Hematopoietic multipotent progenitor cell treated with erythropoietin and hydrocortisone succinate and interleukin-3 and kit ligand, for 8 days (in vitro differentiated cells): ENCODE results near the gene AKAP1.

ENCODE experiments used
- DNase-seq: peaks from one replicate; pipeline ENCODE4 v3.0.0-alpha.2; 2015

The AKAP1 gene

DNA sequence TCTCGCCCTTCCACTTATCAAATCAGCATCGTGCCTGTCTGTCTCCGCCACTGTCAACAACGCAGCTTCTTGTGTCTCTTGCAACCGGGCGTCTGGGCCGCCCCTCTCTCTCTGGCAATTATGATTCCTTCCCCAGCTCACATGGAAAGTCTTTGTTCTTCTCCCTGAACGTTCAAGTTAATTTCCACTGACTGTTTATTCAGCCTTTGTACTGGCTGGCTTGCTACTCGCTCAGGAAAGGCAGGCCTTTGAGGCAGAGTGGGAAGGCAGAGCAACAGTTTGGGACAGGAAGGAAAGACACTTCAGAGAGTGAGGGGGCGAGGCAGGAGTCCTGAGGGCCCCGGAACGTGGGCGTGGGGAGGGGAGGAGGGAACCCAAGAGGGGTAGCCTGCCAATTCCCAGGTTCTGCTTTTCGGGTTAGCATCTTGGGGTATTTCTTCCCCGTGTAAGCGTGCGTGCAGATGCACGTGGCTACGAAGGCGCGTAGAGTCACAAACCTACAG lies 50.8 kb downstream of the AKAP1 start:
- DNase-seq, result no peak

DNA sequence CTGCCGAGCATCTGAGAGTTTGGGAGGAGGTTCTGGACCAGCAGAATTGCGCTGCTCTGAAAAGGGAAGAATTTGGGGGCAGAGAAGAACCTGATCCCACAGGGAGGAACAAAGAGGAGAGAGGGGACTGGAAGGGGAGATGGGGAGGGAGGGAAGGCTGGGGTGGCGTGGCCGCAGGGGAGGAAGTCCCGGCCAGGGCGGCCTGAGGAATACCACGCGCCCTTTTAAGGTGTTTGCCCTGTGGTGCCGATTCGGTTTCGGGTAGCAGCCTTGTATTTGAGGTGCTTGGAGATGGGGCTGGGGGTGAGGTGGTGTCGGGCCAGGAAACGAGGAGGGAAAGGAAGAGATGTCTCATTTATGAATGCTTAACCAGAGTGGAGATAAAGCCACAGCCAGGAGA lies 51.3 kb downstream of the AKAP1 start:
- DNase-seq, result no peak

DNA sequence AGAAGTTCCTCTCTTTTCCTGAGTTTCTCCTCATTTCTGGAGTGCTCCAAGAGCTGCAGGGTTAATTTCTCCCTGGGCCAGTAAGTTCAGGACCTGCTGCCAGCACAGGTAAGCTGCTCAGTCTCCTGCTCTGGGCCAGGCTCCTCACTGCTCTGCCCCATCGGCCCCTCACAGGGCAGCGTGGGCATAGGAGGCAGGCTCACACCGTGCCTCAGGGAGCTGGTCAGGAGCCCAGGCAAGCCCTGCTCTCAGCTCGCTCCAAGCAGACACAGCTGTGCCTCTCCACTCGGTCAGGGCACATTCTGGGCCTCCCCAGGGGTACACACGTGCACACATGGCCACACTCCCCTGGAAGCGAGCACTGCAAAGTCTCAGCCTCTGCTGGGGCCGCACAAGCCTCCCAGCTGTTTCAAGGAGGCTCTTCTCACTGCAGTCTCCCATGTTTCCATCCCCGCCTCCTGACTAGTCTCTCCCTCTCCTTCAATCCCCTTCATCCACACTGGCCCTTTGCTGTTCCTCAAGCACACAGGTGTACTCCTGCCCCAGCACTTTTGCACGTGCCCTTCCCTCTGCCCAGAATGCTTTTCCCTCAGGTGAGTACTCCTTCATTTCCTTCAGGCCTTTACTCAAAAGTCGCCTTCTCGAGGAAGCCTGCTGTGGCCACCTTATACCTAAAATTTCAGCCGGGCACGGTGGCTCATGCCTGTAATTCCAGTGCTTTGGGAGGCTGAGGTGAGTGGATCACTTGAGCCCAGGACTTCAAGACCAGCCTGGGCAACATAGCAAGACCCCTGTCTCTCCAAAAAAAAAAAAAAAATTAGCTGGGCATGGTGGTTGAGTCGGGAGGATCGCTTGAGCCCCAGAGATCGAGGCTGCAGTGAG lies 53.2 kb downstream of the AKAP1 start:
- no peak for DNase-seq

DNA sequence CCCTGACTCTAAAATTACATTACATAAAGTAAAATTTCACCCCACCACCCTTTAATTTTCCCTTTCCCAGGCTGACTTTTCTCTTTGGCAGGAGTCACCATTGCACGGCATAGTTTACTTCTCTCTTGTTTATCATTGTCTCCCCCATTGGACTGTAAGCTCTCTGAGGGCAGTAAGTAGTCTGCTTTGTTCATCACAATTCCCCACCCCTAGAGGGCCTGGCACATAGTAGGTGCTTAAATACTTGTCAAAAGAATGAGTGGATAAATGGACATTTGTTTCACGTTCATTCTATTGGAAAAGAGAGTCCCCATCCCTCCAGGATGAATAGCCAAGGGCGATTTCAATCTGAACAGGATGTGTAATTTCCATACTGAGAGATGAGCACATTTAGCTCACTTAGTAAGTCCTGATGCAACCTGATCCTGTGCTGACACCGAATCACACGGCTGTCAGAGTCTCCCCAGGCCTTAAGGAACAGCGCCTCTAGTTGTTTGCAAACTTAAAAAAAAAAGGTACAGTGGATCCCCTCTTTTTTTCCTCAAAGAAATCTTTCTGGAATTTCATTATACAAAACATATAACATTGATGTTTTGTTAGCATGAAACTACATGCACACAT lies 54.0 kb downstream of the AKAP1 start:
- no peak for DNase-seq

DNA sequence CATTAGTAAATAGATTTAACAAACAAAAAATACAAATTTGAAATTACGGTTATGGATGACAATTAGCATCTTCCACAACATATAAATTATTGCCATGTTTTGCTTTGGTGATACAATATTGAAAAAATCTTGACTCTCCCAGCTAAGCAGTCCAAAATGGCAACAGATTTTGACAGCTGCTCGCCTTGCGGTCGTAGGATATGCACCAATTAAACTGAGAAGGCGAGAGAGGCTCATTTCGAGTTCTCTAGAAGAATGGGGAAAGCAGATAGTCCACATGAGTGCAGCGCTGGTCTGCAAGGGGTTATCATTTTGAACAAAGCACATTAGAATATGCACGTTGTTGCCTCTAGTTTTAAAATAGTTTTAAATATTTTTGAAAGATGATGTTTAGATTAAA lies 55.3 kb downstream of the AKAP1 start:
- DNase-seq, result no peak

DNA sequence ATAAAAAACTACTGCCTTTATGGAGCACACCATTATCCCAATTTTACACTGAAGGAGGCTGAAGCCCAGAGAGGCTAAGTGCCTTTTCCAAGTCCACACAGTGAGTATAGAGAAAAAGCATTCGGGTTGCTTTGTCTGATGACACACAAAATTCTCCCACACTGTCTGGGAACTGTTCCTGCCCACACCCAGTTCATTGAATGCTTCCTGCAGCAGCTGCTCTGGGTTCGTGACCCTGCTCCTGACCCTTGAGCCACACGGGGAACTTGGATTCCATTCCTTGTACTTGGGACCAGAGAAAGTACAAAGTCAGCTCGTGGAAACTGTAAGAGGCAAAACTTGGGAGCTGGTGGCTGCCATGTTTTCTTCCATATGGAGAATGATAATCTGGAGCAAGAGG lies 57.9 kb downstream of the AKAP1 start:
- no peak for DNase-seq

DNA sequence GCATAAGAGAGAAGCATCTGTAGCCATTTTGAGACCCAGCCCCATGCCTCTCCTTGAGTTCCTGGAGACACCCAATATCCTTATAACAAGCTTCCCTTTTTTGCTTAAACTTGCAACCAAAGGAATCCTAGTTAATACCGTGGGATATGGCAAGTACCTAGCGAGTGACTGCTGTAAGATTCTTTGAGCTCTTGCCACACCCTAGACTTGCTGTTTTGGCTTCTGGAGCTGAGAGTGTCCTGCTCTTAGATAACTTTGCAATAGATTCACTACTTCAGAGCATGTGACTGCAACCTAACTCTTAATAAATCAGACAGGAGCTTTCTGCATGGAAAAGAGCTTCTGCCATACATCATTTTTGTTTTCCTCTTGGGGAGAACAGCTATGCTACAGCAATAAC lies 58.3 kb downstream of the AKAP1 start:
- DNase-seq, result no peak

DNA sequence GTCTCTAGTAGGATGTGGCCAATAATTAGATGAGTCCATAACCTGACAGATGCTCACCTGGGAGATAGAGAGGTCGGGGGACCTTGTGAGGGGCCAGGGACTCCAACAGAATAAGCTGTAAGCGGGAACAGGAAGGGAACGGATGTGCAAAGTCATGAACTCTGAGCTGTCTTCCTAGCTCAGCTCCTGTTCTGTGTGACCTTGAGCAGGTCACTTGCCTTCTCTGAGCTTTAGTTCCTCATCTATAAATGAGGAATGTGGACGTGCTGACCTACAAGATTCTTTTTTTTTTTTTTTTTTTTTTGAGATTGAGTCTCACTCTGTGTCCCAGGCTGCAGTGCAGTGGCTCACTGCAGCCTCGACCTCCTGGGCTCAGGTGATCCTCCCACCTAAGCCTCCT lies 58.9 kb downstream of the AKAP1 start:
- no peak for DNase-seq

DNA sequence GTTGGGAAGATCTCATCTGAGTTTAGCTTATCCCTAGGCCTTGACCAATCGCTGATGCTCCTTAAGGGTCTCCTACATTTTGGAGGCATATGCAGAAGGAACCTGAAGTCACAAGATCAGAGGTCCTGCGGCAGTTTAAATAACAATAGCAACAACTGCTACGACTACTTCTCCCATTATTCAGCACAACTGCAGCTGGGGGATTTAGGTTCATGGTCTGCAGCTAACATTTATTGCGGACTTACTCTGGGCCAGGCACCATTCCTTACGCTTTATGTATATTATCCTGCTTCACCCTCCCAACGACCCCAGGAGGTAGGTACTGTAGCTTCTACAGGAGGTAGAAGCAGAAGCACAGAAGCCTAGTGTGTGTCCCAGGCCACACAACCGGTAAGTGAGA lies 59.5 kb downstream of the AKAP1 start:
- DNase-seq, result no peak

DNA sequence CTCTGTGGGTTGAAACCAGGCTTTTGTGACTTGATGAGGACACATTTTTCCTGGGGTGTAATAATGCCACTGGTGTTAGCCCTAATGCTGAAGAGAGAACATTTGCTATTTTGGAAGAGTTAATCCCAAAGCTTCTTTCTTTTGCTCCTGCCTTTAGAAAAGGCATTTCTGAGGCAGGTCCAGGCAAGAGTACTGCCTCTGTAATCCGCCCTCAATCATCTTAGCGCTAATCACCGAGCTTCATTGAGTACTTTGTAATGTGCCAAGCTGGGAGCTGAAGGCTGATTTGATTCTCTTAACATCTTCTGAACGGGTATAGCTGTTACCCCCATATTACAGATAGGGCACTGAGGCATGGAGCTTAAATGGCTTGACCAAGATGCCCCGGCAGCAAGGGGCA lies 60.3 kb downstream of the AKAP1 start:
- DNase-seq, result no peak

DNA sequence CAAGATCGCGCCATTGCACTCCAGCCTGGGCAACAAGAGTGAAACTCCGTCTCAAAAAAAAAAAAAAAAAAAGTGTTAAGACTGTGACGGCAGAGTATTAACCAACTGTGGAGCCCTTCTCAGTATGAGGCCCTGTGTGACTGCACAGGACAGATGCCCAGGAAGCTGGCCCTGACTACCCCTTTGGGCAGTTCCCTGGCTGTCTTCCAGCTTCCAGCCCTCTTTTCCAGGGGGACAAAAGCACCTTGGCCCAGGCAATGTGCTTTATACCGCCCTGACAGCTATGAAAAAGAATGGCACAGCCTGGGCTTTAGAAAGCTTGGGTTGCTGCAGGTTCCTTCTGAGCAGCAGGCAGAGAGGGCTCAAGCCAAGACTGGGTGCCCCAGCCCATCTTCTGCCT lies 61.2 kb downstream of the AKAP1 start:
- DNase-seq, result no peak

DNA sequence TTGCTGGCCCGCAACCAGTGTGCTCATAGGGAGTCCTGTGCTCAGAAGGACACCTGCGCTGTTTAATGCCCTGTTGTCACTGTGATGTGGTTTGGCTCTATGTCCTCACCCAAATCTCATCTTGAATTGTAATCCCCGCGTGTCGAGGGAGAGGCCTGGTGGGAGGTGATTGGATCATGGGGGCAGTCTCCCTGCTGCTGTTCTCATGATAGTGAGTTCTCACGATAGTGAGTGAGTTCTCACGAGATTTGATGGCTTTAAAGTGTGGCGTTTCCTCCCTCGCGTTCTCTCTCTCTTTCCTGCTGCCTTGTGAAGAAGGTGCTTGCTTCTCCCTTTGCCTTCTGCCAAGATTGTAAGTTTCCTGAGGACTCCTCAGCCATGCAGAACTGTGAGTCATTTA lies 66.8 kb downstream of the AKAP1 start:
- no peak for DNase-seq

DNA sequence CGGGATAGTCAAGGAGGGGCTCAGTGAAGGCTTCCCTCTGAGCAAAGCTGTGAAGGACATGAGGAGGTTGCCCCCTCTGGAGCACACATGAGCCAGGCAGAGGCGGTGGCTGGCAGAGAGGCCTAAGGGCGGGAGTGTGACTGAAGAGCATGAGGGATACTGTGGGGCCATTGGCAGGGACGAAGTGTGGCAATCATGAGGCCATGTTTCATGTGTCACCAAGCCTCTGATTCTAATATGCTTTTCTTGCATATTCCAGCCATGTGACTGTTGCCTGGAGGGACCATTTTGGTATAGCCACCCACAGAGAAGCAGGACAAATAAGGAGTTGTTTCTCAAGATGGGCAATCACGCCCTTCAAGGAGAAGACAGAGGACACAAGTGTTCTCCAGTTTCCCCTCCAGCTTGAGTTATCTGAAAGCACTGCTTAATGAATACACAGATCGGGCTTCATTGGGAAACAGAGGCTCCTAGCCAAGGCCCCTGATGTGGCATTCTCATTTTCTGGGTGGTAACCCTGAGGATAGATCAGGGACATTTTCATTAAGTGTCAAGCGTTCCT lies 68.0 kb downstream of the AKAP1 start:
- no peak for DNase-seq

DNA sequence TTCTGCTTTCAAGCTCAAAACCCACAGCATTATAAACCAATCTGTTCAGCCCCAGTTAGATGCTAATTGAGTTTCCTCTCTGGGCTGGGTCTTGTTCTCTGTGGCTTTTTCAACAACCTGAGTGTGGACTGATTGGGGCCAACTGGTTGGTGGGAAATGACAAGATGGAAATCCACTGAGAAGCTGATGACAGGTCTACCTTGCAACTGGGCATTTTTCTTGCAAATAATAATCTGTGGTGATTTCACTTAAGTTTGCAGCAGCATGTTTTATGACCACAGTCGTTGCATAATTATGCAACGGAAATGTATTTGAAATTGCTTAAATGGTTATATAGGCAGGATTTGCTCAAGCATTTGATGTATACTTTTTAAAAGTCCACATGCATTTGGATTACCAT lies 69.9 kb downstream of the AKAP1 start:
- DNase-seq, result no peak

DNA sequence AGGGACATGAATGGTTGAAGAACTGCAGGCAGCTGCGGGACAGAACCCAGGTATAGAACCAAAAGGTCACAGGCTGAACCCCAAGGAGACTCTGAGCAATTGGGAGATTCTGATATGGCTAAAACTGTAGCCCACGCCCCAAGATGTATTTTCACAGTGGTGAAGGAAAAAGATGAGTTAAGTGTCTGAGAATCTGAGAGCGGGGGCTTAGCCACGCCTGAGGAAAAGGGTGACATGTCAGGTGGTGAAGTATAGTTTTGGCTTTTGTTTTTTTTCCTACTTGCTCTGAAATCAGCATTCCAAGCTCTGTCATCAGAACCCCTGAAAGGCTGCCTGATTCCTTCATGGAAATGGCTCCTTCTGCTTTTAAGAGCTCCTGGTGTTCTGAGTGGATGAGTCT lies 73.3 kb downstream of the AKAP1 start:
- no peak for DNase-seq

DNA sequence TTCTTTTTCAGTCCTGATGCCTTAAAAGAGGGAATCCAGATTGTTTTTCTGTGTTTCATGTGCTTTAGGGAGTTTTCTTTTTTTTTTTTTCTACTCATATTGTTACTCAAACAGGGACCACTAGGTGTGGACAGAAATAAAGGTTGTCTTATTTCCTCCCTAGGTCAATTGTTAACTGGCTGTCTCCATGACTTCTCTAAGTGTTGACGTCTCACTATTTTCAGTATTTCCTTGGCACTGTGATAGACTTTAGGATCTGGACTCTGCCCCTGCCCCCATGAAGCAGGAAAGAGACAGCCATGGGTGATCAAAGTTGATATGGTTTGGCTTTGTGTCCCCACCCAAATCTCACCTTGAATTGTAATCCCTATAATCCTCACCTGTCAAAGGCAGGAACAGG lies 73.7 kb downstream of the AKAP1 start:
- no peak for DNase-seq

DNA sequence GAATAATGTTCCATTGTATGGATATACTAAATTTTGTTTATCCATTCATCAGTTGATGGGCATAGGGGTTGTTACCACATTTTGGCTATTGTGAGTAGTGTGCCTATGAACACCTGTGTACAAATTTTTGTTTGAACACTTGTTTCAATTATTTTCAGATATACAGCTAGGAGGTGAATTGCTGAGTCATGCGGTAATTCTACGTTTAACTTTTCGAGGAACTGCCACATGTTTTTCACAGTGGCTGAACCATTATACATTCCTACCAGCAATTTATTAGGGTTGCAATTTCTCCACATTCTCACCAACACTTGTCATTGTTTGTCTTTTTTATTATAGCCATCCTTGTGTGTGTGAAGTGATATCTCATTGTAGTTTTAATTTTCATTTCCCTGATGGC lies 75.6 kb downstream of the AKAP1 start:
- no peak for DNase-seq

DNA sequence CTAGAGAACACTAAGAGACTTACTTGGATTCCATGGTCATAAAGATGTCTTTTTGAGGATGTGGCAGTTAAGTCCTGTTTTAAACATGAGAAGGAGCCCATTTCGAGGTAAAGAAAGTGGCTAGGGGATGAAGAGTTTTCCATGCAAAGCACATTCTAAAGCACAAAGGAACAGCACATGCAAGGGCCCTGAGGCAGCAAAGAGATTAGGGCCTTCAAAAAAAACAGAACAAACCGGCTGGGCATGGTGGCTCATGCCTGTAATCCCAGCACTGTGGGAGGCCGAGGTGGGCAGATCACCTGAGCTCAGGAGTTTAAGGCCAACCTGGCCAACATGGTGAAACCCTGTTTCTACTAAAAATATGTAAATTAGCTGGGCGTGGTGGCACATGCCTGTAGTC lies 79.8 kb downstream of the AKAP1 start:
- DNase-seq, result no peak

DNA sequence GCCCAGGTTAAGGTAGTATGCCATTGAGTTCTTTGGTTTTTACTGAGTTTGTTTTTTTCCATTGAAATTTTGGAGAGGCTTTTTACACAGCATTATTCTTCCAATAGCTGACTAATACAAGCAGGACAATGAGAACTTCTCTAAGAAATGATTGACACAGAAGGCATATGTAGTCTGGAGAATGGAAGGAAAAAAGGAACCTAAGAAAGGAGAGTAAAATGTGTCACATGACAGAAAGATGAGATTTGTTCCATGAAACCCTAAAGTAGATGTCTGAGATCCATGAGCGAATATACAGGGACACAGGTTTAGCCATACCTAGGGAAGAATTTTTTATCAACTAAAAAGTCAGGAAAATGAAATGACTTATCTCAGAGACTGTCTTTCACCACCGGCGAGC lies 80.7 kb downstream of the AKAP1 start:
- DNase-seq, result no peak

DNA sequence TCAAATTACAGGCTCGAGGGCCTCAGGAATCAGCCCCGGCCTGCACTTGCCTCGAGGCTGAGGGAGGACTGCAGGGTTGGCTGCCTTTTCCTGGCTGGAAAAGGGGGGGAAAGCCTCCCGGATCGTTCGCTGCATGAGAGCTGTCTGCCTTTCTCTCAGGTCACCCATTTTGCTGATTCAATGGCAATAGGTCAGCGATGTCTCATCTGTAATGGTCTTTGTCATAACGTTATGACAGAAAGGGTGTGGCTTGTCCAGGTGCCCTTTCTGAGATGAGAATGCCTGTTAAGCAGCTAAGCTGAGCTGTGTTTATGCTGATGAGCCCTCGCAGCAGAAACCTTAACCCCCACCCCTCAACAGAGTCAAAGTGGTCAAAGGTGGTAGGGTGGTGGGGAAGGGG lies 81.8 kb downstream of the AKAP1 start:
- DNase-seq, result no peak

DNA sequence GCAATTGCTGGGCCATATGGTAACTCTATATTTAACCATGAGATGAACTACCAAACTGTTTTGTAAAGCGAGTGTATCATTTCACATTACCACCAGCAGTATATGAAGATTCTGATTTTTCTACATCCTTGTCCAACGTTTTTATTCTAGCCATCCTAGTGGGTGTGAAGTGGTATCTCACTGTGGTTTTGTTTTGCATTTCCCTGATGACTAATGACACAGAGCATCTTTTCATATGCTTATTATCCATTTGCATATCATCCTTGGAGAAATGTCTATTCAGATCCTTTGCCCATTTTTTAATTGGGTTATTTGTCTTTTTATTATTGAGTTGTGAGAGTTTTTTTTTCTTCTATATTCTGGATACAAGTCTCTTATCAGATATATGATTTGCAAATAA lies 83.6 kb downstream of the AKAP1 start:
- DNase-seq, result no peak

DNA sequence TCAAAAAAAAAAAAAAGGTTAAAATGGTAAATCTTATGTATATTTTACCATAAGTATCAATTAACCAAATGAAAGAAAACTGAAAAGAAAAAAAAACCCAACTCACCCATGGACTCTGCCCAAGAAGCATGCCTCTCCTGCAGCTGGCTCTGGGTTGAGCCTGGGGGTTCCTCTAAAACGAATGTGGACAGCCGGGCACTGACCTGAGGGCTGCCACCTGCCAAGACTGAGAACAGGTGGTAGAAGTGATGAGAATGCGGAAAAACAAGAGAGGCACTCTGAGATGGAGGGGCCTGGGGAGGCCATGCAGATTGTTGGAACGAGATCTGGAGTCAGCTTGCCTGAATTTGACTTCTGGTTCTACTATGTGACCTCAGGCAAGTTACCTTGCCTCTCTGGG lies 85.8 kb downstream of the AKAP1 start:
- no peak for DNase-seq
